HG02852 (cell line): Measurements from ENCODE around the gene GGA1.
"Not testable (repeated sequence)": the region's sequence is repeated elsewhere in the genome, so short reads cannot be mapped to it uniquely, and the experiment has no call there.

ENCODE experiments used
- ATAC-seq: cut with Tn5 transposase; IDR thresholded peaks from one replicate; pipeline ENCODE4 v1.9.1; 2021; ENCODE audit warnings: mild to moderate bottlenecking, moderate library complexity; ENCODE audit not compliant: unreplicated experiment

GGA1 gene

DNA sequence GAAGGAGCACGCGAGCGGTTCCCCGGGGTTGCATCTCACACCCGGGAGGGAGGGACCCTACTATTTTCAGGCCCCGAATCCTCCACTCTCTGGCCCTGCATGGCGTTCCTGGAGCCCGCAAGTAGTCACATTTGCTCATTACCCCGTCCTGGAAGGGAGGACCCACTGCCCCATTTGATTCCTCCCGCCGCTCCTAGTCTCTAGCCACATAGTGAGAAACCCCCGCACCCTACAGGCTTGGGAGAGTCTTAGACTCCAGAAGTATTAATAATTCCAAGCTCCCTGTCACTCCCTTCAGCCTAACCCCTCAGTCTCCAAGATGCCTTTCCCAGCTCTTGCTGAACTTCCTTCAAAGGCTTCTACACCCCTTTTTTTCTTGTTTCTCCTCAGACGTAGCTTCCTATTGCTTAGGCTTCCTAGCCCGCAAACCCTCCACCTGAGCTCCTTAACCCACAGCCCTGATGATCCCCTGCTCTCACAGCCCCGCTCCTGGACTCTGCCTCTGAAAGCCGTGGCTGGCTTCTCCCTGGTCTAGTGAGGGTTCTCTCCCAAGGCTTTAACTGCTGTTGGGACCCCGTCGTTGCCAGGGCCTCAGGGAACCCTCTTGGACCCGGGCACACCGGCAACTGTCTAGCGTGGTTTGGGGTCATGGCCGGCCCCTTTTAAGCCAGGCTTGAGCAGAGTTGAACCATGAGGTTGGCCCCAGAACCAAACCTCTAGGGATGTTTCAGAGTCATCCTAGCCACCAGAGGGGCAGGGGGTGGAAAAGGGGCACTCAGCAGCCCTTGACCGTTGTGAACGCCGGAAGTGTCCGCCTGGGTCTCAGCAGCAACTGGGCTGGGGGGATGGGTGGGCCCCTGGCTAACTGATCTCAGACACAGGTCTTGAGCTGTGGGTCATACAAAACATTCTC, 862 bp downstream of the GGA1 start:
- no peak for ATAC-seq

DNA sequence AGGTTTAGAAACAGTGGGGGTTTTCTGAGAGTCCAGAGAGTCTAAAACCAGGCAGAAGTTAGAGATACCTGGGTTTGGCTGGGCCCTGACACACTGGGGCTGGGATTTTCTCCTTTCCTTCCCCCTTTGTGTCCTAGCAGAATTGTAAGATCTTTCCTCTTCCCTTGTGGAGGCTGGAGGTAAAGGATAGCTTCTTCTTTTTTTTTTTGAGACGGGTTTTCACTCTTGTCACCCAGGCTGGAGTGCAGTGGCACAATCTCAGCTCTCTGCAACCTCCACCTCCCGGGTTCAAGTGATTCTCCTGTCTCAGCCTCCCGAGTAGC, 1.5 kb downstream of the GGA1 start:
- ATAC-seq: not testable (repeated sequence)

- no peak for ATAC-seq
These were observed 2.0 kb downstream of the GGA1 start for GRCh38 chr22:37610480-37611129.

DNA sequence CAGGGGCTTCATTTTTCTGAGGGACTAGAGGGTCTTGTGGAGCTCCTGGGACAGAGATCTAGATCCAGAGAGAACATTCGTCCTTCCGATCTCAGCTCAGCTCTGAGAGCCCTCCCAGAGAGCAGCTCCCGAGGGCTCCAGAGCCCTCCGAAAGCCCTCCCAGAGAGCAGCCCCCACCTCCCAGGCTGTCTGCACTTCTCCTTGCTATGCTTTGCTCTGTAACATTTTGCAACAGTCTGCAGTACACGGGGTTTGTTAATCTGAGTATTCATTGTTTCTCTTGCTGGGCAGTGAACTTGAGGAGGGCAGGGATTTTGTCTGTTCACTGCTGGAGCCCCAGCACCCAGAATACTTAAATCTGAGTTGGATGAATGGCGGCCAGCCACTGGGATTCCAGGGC, 2.6 kb downstream of the GGA1 start:
- no peak for ATAC-seq

- ATAC-seq: no peak
These were observed 7.8 kb downstream of the GGA1 start for GRCh38 chr22:37616201-37617083.

GRCh38 chr22:37617431-37617830, 8.8 kb downstream of the GGA1 start:
- ATAC-seq: no peak

DNA sequence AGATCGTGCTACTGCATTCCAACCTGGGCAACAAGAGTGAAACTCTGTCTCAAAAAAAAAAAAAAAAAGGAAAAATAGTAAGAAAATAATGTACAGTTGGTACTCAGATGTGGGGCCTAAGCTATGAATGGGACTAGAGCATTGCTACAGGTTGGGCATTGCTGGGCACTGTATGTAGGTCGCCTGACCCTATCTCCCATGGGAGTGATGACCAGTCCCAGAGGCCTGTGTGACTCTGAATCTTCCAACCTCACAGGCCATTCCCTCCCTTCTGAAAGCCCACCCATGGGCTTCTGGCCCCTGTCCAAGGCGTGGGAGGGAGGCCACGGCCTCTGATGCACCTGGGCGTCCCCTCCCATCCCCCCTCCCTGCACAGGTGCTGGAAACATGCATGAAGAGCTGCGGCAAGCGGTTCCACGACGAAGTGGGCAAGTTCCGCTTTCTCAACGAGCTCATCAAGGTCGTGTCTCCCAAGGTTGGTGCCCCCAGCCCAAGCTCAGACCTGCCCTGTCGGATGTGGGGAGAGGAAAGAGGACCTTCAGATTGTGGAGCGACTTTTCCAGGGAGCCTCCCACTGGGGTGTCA, 9.5 kb downstream of the GGA1 start:
- ATAC-seq: no peak

DNA sequence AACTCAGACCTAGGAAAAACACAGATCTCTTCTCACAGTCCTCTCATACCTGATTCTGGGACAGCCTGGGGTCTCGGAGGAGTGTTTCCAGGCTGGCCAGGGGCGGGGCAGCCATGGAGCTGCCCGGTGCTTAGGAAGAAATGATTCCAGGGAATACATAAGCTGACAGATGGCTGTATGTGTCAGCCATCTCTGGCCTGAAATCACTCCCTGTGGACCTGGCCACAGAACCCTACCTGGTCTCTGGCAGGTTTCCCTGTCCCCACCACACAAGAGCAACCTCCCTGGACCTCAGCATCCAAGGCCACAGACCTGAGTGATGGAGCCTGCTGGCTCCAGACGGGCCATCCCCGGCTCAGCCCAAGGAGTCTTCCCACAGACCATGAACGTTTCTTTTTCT, 10.0 kb downstream of the GGA1 start:
- ATAC-seq: no peak

DNA sequence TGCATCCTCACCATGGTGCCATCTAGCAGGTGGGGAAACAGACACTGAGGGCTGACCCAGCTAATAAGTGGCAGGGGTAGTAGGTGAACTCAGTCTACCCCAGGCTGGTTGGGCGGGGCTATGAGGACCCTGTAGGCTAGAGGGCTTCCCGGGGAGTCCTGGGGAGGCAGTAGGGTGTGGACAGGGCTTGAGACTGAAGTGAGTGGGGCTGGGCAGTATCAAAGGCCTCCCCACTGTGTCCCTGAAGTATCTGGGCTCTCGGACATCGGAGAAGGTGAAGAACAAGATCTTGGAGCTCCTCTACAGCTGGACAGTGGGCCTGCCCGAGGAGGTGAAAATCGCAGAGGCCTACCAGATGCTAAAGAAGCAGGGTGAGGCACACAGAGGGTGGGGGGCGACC, 11.4 kb downstream of the GGA1 start:
- no peak for ATAC-seq

GRCh38 chr22:37621352-37621860, 12.8 kb downstream of the GGA1 start:
- ATAC-seq: no peak

- no peak for ATAC-seq
These were observed 14.7 kb downstream of the GGA1 start for GRCh38 chr22:37623075-37624016.

GRCh38 chr22:37624017-37624365, 15.4 kb downstream of the GGA1 start:
- ATAC-seq: no peak

- ATAC-seq: no peak
These were observed 16.2 kb downstream of the GGA1 start for GRCh38 chr22:37624876-37625275.

GRCh38 chr22:37625737-37626136, 17.1 kb downstream of the GGA1 start:
- no peak for ATAC-seq

- ATAC-seq: no peak
These were observed 17.5 kb downstream of the GGA1 start for GRCh38 chr22:37626144-37626543.

- no peak for ATAC-seq
These were observed 18.0 kb downstream of the GGA1 start for GRCh38 chr22:37626556-37627075.

DNA sequence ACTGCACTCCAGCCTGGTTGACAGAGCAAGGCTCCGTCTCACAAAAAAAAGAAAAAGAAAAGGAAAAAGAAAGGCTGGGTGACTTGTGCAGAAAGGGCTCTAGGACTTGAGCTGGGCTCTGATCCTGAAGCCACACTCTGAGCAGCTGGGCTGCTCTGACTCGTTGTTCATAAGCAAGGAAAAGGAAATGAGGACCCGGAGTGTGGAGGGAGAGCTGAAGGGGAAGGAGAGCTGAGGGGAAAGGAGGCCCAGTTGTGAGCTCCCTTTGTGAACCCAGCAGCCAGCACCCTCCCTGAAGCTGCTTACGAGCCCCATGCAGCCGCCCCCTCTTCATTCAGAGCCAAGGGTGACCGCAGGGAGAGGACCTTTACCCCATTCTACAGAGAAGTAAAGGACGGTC, 18.5 kb downstream of the GGA1 start:
- ATAC-seq: no peak

DNA sequence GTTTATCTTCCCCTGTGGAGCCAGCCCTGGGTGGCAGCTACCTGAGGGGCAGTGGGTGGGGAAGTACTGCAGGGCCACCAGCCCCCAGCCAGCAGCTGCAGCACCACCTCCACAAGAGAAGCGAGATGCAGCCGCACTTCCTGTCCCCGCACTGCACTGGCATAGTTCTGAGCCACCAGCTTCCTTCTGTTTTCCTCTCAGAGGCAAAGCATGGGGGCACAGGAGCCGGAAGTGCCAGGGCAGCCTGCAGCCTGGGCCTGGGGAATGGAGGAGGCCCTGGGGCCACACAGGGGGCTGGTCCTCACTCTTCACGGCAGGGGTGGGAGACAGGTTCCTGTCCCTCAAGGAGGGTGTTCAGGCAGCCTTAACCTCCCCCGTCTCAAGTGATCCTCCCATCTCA, 18.9 kb downstream of the GGA1 start:
- no peak for ATAC-seq

- no peak for ATAC-seq
These were observed 20.2 kb downstream of the GGA1 start for GRCh38 chr22:37628830-37629229.

DNA sequence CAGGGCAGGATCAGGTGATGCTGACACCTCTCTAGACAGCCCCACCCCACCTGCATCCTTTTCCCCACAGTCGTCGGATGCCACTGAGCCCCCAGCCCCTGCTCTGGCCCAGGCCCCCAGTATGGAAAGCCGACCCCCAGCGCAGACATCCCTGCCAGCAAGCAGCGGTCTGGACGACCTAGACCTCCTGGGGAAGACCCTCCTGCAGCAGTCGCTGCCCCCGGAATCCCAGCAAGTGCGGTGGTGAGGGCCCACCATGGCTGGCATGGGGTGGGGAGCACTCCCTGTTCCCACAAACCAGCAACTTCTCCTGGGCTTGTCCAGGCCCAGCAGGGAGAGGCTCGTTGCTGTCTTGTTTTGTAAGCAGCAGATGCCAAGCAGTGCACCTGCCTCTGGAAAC, 21.3 kb downstream of the GGA1 start:
- ATAC-seq: no peak
